ENCODE results near the gene TMEM9. TPM values are rescaled to one million over a fixed set of nuclear protein-coding genes. Genes with fewer than 3 reads are reported as not detected.

TMEM9 gene
- total RNA-seq, 1 experiment from 2014 or later, result 435 TPM

- Histone ChIP-seq H2AFZ (ENCODE audit: low read length) (no peak overlapping the region), H3K4me3 (ENCODE audit: low read length) (no peak overlapping the region), H3K4me2 (ENCODE audit: low read length) (no peak overlapping the region), H3K9ac (ENCODE audit: low read length) (no peak overlapping the region), H3K27ac (ENCODE audit: low read length) (no peak overlapping the region), H3K9me2 (replicated peaks; ENCODE audit: low read length) (no peaks in the 10 kb centered on the region), H3K36me3 (ENCODE audit: low read depth, low read length) (no peaks in the 10 kb centered on the region), H3K9me3 (ENCODE audit: low read length) (no peaks in the 10 kb centered on the region), H3K4me1 (ENCODE audit: insufficient read depth, low read length) (peaks cover 13% of the 10 kb centered on the region), H3F3A (ENCODE audit: low read length, unreplicated experiment) (no peaks in the 10 kb centered on the region), H3K79me2 (ENCODE audit: low read length) (peaks cover 7% of the 10 kb centered on the region; the same call in 1 of the 2 replicates), H4K20me1 (ENCODE audit: low read length) (no peaks in the 10 kb centered on the region), H3K27me3 (ENCODE audit: low read length) (0 out of 2 replicates have a peak, but pooled peaks cover 18% of the 10 kb centered on the region)
- ChIA-PET POLR2A (ENCODE audit: unreplicated experiment) (no interaction called here), CTCF (no interaction called here)
- intact Hi-C loops (cut with micrococcal nuclease), result loop anchor here (5.0 kb wide), 2 partner anchors 218 to 488 kb away; partner anchors contain the start of genes INAVA and KIF14
- ATAC-seq (no peak), DNase-seq (no peak)
- no peak for TF ChIP-seq CTCF (conservative IDR thresholded peaks at IDR 0.05; ENCODE audit: low read depth, low read length)
- TF ChIP-seq EZH2 (IDR thresholded peaks at IDR 0.05; ENCODE audit: low read length, unreplicated experiment), result no peak
- no peak for TF ChIP-seq EZH2phosphoT487 (IDR thresholded peaks at IDR 0.05; ENCODE audit: borderline replicate concordance, low read length)
- BruUV-seq (replicated peaks), result no TSS peak
These were observed 43.7 kb downstream of the TMEM9 start for GRCh38 chr1:201110616-201111015.

GRCh38 chr1:201110138-201110537, 44.1 kb downstream of the TMEM9 start:
- Histone ChIP-seq H3K9me3 (ENCODE audit: low read length) (no peaks in the 10 kb centered on the region), H2AFZ (ENCODE audit: low read length) (no peak overlapping the region), H4K20me1 (ENCODE audit: low read length) (no peaks in the 10 kb centered on the region), H3F3A (ENCODE audit: low read length, unreplicated experiment) (no peaks in the 10 kb centered on the region), H3K4me1 (ENCODE audit: insufficient read depth, low read length) (peaks cover 8% of the 10 kb centered on the region), H3K36me3 (ENCODE audit: low read depth, low read length) (no peaks in the 10 kb centered on the region), H3K9ac (ENCODE audit: low read length) (no peak overlapping the region), H3K79me2 (ENCODE audit: low read length) (peaks cover 3% of the 10 kb centered on the region; the same call in 1 of the 2 replicates), H3K4me3 (ENCODE audit: low read length) (no peak overlapping the region), H3K27me3 (ENCODE audit: low read length) (0 out of 2 replicates have a peak, but pooled peaks cover 18% of the 10 kb centered on the region), H3K9me2 (replicated peaks; ENCODE audit: low read length) (no peaks in the 10 kb centered on the region), H3K27ac (ENCODE audit: low read length) (no peak overlapping the region), H3K4me2 (ENCODE audit: low read length) (no peak overlapping the region)
- DNase-seq, result no peak
- ChIA-PET POLR2A (ENCODE audit: unreplicated experiment) (no interaction called here), CTCF (no interaction called here)
- TF ChIP-seq CTCF (conservative IDR thresholded peaks at IDR 0.05; ENCODE audit: low read depth, low read length) (no peak), EZH2phosphoT487 (IDR thresholded peaks at IDR 0.05; ENCODE audit: borderline replicate concordance, low read length) (no peak), EZH2 (IDR thresholded peaks at IDR 0.05; ENCODE audit: low read length, unreplicated experiment) (no peak)
- no TSS peak for BruUV-seq (replicated peaks)
- intact Hi-C loops (cut with micrococcal nuclease), result loop anchor here (5.0 kb wide), 2 partner anchors 218 to 488 kb away; partner anchors contain the start of genes INAVA and KIF14
- no peak for ATAC-seq

GRCh38 chr1:201109651-201110050, 44.6 kb downstream of the TMEM9 start:
- intact Hi-C loops (cut with micrococcal nuclease), result loop anchor here (5.0 kb wide), 2 partner anchors 217 to 487 kb away; partner anchors contain the start of genes INAVA and KIF14
- no peaks in the 10 kb centered on the region for H3K36me3 ChIP-seq (ENCODE audit: low read depth, low read length)
- no peak for ATAC-seq

More at GRCh38 chr1:201109651-201110050, 44.6 kb downstream of the TMEM9 start:
- 0 out of 2 replicates have a peak, but pooled peaks cover 18% of the 10 kb centered on the region for H3K27me3 ChIP-seq (ENCODE audit: low read length)
- CTCF ChIA-PET, result no interaction called here
- H3K9ac ChIP-seq (ENCODE audit: low read length), result no peak overlapping the region
- no TSS peak for BruUV-seq (replicated peaks)
- no peaks in the 10 kb centered on the region for H3K79me2 ChIP-seq (ENCODE audit: low read length)
- no peak overlapping the region for H3K27ac ChIP-seq (ENCODE audit: low read length)
- peaks cover 5% of the 10 kb centered on the region for H3K4me1 ChIP-seq (ENCODE audit: insufficient read depth, low read length)
- H3K9me3 ChIP-seq (ENCODE audit: low read length), result no peaks in the 10 kb centered on the region
- H2AFZ ChIP-seq (ENCODE audit: low read length), result no peak overlapping the region
- no peak for DNase-seq
- POLR2A ChIA-PET (ENCODE audit: unreplicated experiment), result no interaction called here
- H4K20me1 ChIP-seq (ENCODE audit: low read length), result no peaks in the 10 kb centered on the region
- TF ChIP-seq EZH2phosphoT487 (IDR thresholded peaks at IDR 0.05; ENCODE audit: borderline replicate concordance, low read length) (no peak), CTCF (conservative IDR thresholded peaks at IDR 0.05; ENCODE audit: low read depth, low read length) (no peak), EZH2 (IDR thresholded peaks at IDR 0.05; ENCODE audit: low read length, unreplicated experiment) (no peak)
- H3K9me2 ChIP-seq (replicated peaks; ENCODE audit: low read length), result no peaks in the 10 kb centered on the region
- H3K4me2 ChIP-seq (ENCODE audit: low read length), result no peak overlapping the region
- no peak overlapping the region for H3K4me3 ChIP-seq (ENCODE audit: low read length)
- H3F3A ChIP-seq (ENCODE audit: low read length, unreplicated experiment), result no peaks in the 10 kb centered on the region
